WTC11 (cell line): ENCODE measurements around the gene AGL. TPM values are rescaled to one million over a fixed set of nuclear protein-coding genes. Genes with fewer than 3 reads are reported as not detected.

Source experiments
- ATAC-seq: fragments of 200-7000 bp; cut with Tn5 transposase; 2 replicates; pipeline ENCODE4 v1.10.0; 2021; ENCODE audit warnings: mild to moderate bottlenecking, moderate library complexity
- CTCF ChIA-PET: fragments of 300-600 bp; sonication (Branson Sonifier 250); formaldehyde crosslinking; loops from one replicate; lab custom pipeline; 2021; ENCODE audit warnings: antibody characterized with exemption; lab: Charles Lee
- POLR2A ChIA-PET: fragments of 350-600 bp; sonication (Branson Sonifier 250); formaldehyde crosslinking; loops from one replicate; lab custom pipeline; 2021; ENCODE audit warnings: antibody characterized with exemption; lab: Charles Lee
- DNase-seq: peaks from one replicate; pipeline ENCODE4 v3.0.0; 2021; ENCODE audit warnings: low spot score
- H3K27ac Mint-ChIP-seq: 2 replicates; pipeline ENCODE4 v1.8.0; 2021; ENCODE audit warnings: mixed read lengths
- H3K27me3 Mint-ChIP-seq: 2 replicates; pipeline ENCODE4 v1.8.0; 2021; ENCODE audit warnings: low read depth, mild to moderate bottlenecking, moderate library complexity, mixed read lengths
- H3K36me3 Mint-ChIP-seq: 2 replicates; pipeline ENCODE4 v1.8.0; 2021; ENCODE audit warnings: mixed read lengths
- H3K4me1 Mint-ChIP-seq: 2 replicates; pipeline ENCODE4 v1.8.0; 2022; ENCODE audit warnings: mixed read lengths
- H3K4me3 Mint-ChIP-seq: 2 replicates; pipeline ENCODE4 v1.8.0; 2021; ENCODE audit warnings: mild to moderate bottlenecking, moderate library complexity, mixed read lengths
- H3K9me3 Mint-ChIP-seq: 2 replicates; pipeline ENCODE4 v1.8.0; 2021; ENCODE audit warnings: mixed read lengths
- CREB1 ChIP-seq: sonication (generic); formaldehyde crosslinking; IDR thresholded peaks from 2 replicates; pipeline ENCODE4 v1.8.0; 2023; ENCODE audit warnings: mild to moderate bottlenecking, missing genetic modification reagents
- E2F4 ChIP-seq: sonication (generic); formaldehyde crosslinking; IDR thresholded peaks from 2 replicates; pipeline ENCODE4 v1.8.1; 2022; ENCODE audit warnings: low read depth, mild to moderate bottlenecking, moderate library complexity, missing genetic modification reagents, borderline replicate concordance
- FOXJ3 ChIP-seq: sonication (generic); formaldehyde crosslinking; IDR thresholded peaks from 2 replicates; pipeline ENCODE4 v1.9.0; 2021; ENCODE audit warnings: missing genetic modification reagents, mild to moderate bottlenecking, borderline replicate concordance
- FOXP1 ChIP-seq: sonication (generic); formaldehyde crosslinking; IDR thresholded peaks from 2 replicates; pipeline ENCODE4 v1.8.0; 2022; ENCODE audit warnings: missing genetic modification reagents, mild to moderate bottlenecking, moderate library complexity, borderline replicate concordance
- HMGA2 ChIP-seq: fragments of 250-450 bp; sonication (Bioruptor Pico); IDR thresholded peaks from 2 replicates; pipeline ENCODE4 v1.4.0; 2021; ENCODE audit warnings: mild to moderate bottlenecking, moderate library complexity
- IRF1 ChIP-seq: sonication (generic); formaldehyde crosslinking; IDR thresholded peaks from 2 replicates; pipeline ENCODE4 v1.8.0; 2023; ENCODE audit warnings: missing genetic modification reagents
- JUN ChIP-seq: sonication (generic); formaldehyde crosslinking; IDR thresholded peaks from 2 replicates; pipeline ENCODE4 v1.8.0; 2023; ENCODE audit warnings: mild to moderate bottlenecking, missing genetic modification reagents
- NFATC4 ChIP-seq: fragments of 250-450 bp; sonication (Bioruptor Pico); IDR thresholded peaks from 2 replicates; pipeline ENCODE4 v1.9.0; 2021; ENCODE audit warnings: mild to moderate bottlenecking
- NR2C2 ChIP-seq: sonication (generic); formaldehyde crosslinking; IDR thresholded peaks from 2 replicates; pipeline ENCODE4 v1.8.0; 2022; ENCODE audit warnings: mild to moderate bottlenecking, missing genetic modification reagents
- PRRX2 ChIP-seq: fragments of 250-450 bp; sonication (Bioruptor Pico); IDR thresholded peaks from 2 replicates; pipeline ENCODE4 v1.8.0; 2021; ENCODE audit warnings: mild to moderate bottlenecking
- RORB ChIP-seq: fragments of 250-450 bp; sonication (Bioruptor Pico); IDR thresholded peaks from 2 replicates; pipeline ENCODE4 v1.9.0; 2021; ENCODE audit warnings: mild to moderate bottlenecking
- SMAD4 ChIP-seq: sonication (generic); formaldehyde crosslinking; IDR thresholded peaks from 2 replicates; pipeline ENCODE4 v1.8.0; 2022; ENCODE audit warnings: mild to moderate bottlenecking, missing genetic modification reagents
- SOX15 ChIP-seq: fragments of 250-450 bp; sonication (Bioruptor Pico); IDR thresholded peaks from 2 replicates; pipeline ENCODE4 v1.9.0; 2021; ENCODE audit warnings: mild to moderate bottlenecking
- STAT6 ChIP-seq: sonication (generic); formaldehyde crosslinking; conservative IDR thresholded peaks from 2 replicates; pipeline ENCODE4 v1.8.1; 2023; ENCODE audit warnings: mild to moderate bottlenecking, low read depth, missing genetic modification reagents, moderate library complexity
- ZBTB21 ChIP-seq: sonication (generic); formaldehyde crosslinking; IDR thresholded peaks from 2 replicates; pipeline ENCODE4 v1.8.1; 2023; ENCODE audit warnings: mild to moderate bottlenecking, missing genetic modification reagents, borderline replicate concordance
- ZNF121 ChIP-seq: sonication (generic); formaldehyde crosslinking; IDR thresholded peaks from 2 replicates; pipeline ENCODE4 v1.8.0; 2023; ENCODE audit warnings: missing genetic modification reagents
- ZNF263 ChIP-seq: sonication (generic); formaldehyde crosslinking; IDR thresholded peaks from 2 replicates; pipeline ENCODE4 v1.8.1; 2022; ENCODE audit warnings: low read depth, mild to moderate bottlenecking, moderate library complexity, missing genetic modification reagents
- total RNA-seq: library from RNA; stranded (reverse); gene quantifications from 3 replicates; pipeline ENCODE4 v1.2.3, GENCODE V29; 2021
- TF ChIP-seq, protein P1 (sequence below): sonication (generic); formaldehyde crosslinking; IDR thresholded peaks from 2 replicates; pipeline ENCODE4 v1.8.1; 2023; ENCODE audit warnings: mild to moderate bottlenecking, missing genetic modification reagents, moderate library complexity
- TF ChIP-seq, protein P2 (sequence below): sonication (generic); formaldehyde crosslinking; IDR thresholded peaks from 2 replicates; pipeline ENCODE4 v1.8.1; 2023; ENCODE audit warnings: mild to moderate bottlenecking, missing genetic modification reagents, borderline replicate concordance
- TF ChIP-seq, protein P3 (sequence below): fragments of 250-450 bp; sonication (Bioruptor Pico); IDR thresholded peaks from 2 replicates; pipeline ENCODE4 v1.8.0; 2021; ENCODE audit warnings: mild to moderate bottlenecking

Gene AGL
- total RNA-seq, 1 experiment from 2014 or later, result 22.5 TPM

DNA sequence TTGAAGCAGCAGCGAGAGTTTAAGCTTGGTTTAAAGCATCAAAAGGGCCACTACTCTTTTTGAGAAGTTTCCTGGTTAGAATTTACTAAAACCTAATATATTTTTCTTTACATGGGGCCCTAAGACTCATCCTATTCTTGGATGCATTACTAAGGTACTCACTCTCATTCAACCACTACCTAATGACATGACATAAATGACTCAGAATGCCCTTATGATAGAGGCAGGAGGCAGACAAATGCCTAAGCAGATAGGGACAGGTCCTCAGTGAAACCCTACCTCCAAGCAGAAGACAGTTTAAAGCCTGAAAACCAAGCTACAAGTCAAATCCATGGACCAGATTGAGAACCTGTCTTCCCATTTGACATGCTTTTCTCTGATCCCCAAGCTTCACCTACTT is 85.4 kb downstream of the AGL start:
- no peak overlapping the region for H3K4me3 Mint-ChIP-seq
- TF ChIP-seq SOX15 (CRISPR knock-in tag) (no peak), NR2C2 (no peak), SMAD4 (CRISPR knock-in tag) (no peak), ZNF121 (CRISPR knock-in tag) (no peak), CREB1 (CRISPR knock-in tag) (no peak), HMGA2 (CRISPR knock-in tag) (no peak), ZNF263 (CRISPR knock-in tag) (no peak), ZBTB21 (CRISPR knock-in tag) (no peak), E2F4 (CRISPR knock-in tag) (no peak), FOXJ3 (CRISPR knock-in tag) (no peak), NFATC4 (CRISPR knock-in tag) (no peak), JUN (no peak), IRF1 (no peak), PRRX2 (CRISPR knock-in tag) (no peak), FOXP1 (no peak), RORB (CRISPR knock-in tag) (no peak), STAT6 (CRISPR knock-in tag) (no peak)
- TF ChIP-seq, protein P1, sequence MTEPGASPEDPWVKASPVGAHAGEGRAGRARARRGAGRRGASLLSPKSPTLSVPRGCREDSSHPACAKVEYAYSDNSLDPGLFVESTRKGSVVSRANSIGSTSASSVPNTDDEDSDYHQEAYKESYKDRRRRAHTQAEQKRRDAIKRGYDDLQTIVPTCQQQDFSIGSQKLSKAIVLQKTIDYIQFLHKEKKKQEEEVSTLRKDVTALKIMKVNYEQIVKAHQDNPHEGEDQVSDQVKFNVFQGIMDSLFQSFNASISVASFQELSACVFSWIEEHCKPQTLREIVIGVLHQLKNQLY (CRISPR knock-in tag), result no peak
- TF ChIP-seq, protein P2, sequence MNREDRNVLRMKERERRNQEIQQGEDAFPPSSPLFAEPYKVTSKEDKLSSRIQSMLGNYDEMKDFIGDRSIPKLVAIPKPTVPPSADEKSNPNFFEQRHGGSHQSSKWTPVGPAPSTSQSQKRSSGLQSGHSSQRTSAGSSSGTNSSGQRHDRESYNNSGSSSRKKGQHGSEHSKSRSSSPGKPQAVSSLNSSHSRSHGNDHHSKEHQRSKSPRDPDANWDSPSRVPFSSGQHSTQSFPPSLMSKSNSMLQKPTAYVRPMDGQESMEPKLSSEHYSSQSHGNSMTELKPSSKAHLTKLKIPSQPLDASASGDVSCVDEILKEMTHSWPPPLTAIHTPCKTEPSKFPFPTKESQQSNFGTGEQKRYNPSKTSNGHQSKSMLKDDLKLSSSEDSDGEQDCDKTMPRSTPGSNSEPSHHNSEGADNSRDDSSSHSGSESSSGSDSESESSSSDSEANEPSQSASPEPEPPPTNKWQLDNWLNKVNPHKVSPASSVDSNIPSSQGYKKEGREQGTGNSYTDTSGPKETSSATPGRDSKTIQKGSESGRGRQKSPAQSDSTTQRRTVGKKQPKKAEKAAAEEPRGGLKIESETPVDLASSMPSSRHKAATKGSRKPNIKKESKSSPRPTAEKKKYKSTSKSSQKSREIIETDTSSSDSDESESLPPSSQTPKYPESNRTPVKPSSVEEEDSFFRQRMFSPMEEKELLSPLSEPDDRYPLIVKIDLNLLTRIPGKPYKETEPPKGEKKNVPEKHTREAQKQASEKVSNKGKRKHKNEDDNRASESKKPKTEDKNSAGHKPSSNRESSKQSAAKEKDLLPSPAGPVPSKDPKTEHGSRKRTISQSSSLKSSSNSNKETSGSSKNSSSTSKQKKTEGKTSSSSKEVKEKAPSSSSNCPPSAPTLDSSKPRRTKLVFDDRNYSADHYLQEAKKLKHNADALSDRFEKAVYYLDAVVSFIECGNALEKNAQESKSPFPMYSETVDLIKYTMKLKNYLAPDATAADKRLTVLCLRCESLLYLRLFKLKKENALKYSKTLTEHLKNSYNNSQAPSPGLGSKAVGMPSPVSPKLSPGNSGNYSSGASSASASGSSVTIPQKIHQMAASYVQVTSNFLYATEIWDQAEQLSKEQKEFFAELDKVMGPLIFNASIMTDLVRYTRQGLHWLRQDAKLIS (CRISPR knock-in tag), result no peak
- TF ChIP-seq, protein P3, sequence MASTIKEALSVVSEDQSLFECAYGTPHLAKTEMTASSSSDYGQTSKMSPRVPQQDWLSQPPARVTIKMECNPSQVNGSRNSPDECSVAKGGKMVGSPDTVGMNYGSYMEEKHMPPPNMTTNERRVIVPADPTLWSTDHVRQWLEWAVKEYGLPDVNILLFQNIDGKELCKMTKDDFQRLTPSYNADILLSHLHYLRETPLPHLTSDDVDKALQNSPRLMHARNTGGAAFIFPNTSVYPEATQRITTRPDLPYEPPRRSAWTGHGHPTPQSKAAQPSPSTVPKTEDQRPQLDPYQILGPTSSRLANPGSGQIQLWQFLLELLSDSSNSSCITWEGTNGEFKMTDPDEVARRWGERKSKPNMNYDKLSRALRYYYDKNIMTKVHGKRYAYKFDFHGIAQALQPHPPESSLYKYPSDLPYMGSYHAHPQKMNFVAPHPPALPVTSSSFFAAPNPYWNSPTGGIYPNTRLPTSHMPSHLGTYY (CRISPR knock-in tag), result no peak
- TF ChIP-seq, all 79 proteins: peak for 0
- ATAC-seq, result no peak
- Mint-ChIP-seq H3K4me1 (no peaks in the 10 kb centered on the region), H3K27ac (no peak overlapping the region), H3K9me3 (no peaks in the 10 kb centered on the region), H3K36me3 (no peaks in the 10 kb centered on the region), H3K27me3 (no peaks in the 10 kb centered on the region)
- ChIA-PET POLR2A (no interaction called here), CTCF (interaction anchor here (1.1 kb wide), 1 partner anchor 107 kb away, joined by 3 read pairs; no protein-coding TSS in a partner anchor)
- DNase-seq, result no peak
